Mucosa of gallbladder (tissue), 1 donor: ENCODE results near the gene CTBP2. TPM values are rescaled to one million over a fixed set of nuclear protein-coding genes. Genes with fewer than 3 reads are reported as not detected.

Experiments
- DNase-seq: peaks from one replicate; pipeline ENCODE4 v3.0.0-alpha.2; 2020; ENCODE audit warnings: low spot score
- total RNA-seq: library from RNA; stranded (reverse); gene quantifications from one replicate; pipeline ENCODE4 v1.2.1, GENCODE V29; 2021
- donor health status: DM: no; HTN: no; CAD: no.

The CTBP2 gene
- total RNA-seq, 1 donor from 2014 or later = 99.5 TPM

DNA sequence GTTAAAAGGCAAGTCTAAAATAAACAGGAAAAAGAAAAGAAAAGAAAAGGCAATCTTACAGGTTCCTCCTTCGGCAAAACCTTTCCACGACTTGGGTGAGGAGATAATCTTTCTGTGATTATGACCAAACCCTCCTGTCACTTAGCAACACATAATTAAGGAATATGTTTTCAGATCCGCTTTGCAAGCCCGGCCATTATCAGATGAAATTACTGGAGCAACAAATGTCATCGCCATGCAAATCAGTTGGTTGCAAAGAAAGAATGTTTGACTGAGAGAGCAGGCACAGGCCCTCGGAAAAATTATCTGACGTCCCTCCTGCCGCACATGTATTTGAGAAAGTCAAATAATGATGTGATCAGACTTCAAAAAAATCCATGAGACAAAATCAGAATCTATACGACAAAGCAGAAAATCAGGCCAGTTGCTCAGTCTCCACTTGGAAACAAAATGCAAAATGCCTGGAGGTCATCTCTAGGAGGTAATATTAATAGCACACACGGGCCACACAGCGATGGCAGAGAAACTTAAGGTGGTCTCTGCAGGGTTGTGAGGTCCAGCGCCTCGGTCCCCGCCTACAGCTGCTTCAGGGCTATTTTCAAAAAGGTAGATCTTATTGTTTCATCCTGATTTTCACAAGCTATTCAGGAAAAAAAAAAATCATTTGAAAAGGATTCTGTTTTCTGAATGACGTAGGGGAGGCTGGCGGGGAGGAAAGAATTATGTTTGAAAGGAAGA is 135.7 kb downstream of the CTBP2 start:
- DNase-seq = no peak

DNA sequence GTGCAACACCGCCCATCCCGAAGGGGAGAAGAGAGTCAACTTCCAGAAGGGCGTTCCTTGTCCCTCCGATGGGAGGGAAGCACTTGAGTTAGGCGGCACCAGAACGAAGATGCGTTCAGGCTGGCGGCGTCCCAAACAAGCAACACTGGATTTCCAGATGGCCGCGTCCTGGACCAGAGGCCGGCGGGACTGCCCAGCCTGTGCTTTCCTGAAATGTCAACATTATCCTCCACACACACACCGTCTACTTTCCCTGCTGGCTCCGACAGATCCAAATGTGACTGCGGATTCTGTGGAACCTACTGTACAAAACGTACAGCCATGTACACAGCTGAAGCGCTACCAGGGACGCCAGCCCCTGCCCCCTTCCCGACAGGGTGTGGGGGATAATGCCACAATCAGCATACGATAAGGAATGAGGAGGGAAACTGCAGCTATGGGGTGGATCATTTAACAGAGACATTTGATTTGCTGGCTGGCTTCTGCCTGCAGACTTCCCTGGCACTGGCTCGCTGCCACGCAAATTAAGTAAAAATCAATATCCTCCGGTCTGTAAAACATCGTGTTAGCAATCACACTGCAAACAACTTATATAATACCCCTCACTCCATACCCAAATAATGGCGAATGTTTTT is 136.4 kb downstream of the CTBP2 start:
- peak; percentile 64 for DNase-seq

DNA sequence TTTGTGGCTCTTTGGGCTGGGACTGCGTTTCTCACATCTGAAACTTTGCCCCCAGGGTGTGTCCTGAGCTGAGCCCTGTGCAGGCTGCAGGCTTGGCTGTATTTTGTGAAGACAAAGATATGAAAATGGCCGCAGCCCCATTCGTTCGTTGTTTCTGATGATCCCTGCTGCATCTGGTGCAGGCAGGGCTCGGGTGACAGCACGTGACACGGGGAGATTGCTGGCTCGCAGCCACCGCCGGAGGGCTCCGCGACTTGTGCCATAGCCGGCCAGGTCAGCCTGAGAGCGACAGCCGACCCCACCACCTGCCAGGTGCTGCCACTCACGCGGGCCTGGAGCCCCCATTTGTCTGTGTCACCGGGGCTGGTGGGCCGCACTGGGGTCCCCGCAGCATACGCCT is 137.1 kb downstream of the CTBP2 start:
- DNase-seq = no peak

DNA sequence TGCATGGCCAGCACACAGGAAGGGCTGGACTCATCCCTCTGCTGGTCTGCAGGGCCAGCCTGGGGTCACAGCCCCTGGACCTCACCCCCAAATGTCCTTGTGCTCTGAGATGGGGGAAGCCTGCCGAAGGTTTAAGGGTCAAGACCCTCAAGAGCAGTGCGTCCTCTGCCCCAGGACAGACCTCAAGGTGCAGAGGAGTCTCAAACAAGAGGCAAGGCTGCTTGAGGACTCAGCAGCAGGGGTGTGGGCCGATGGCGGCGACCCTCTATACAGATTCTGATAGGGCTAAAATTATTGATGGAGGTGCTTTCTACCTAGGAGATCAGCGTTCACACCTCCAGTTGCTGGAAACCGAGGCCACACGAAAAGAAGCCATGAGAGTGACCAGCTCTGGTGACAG is 137.7 kb downstream of the CTBP2 start:
- no peak for DNase-seq

DNA sequence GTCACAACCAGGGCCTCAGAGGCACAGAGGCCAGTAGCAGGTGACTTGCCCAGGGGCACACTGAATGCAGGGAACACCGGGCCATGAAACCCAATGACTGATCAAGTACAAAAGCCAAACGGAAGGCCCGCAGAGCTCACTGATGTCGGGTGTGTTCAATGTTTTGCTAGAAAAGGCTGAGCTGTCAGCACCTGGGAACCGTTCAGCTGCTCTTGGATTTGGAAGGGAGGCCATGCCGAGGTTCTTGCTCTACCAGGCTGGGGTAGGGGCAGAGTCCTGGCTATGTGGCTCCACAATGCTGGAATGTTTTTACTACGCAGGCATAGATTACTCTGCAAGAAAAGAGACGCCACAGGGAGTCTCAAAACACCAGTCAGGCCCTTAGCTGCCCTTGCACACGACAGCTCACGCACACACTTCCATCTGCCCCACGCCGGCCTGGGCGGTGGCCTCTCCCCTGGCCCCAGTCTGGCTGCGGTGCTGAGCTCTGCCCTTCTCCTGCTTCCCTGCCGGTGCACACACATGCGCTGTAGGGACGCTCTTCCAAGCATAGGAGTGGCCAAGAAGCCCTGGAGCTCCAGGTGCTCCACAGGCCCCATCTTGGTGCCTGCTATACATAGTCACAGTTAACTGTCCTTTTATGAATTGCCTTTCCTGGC is 138.5 kb downstream of the CTBP2 start:
- DNase-seq = no peak

DNA sequence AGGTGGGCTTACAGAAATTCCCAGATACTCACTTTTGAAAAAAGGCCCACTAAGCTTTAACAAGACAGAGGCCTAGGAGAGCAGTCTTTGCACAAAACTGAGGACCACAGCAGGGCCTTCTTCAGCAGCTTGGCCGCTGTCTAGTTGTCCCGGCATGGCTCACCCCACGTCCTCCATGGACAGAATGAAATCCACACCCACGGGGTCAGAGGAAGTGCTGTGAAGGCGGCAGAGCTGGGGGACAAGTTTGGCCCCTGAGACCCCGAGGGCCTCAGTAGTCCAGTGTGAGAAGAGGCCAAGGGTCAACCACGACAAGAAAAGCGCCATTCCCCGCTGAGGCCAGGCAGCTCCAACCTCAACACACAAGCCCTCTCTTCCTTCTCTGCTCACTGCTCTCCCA is 139.5 kb downstream of the CTBP2 start:
- DNase-seq = no peak

DNA sequence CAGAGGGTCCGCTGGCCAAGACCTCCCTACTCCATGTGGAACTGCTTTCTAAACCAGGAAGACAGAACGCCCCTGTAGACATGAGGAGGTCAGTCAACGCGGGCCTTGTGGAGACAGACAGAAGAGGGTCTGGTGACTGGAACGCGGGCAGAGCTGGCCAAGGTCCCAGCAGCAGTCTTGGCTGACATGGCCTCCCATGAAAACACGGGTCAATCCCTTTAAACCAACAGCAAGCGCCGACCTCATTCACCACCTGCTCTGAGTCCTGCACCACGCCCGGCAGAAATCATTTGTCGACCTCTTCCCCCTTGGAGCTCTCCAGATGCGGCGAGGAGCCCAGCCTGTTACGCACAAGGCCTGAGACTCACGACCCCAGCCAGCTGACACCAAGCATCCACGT is 140.0 kb downstream of the CTBP2 start:
- DNase-seq = no peak

DNA sequence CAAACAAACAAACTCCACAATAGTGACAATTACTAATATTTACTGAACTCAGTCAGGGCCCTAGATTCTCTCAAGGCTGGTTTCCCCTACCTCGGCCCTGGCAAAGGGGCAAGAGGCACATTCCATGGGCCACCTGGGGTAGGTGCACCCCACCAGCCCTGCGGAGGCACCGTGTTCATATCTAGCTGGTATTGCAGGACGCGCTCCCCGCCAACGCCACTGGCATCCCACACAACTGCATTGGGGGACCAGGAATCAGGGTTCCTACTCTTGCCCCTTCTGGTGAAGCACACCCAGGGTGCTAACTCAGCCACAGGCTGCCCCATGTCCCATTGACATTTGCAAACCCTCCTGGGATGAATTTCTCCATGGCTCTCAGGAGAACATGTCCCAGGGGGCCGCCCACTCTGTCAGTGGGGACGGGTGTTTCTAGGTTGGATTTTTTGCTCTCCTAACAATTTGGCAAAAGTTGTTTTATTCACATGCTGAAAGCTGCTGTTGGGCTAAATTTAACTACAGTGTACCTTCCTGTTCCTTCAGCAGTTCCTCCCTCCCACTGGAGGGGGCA is 141.7 kb downstream of the CTBP2 start:
- no peak for DNase-seq

DNA sequence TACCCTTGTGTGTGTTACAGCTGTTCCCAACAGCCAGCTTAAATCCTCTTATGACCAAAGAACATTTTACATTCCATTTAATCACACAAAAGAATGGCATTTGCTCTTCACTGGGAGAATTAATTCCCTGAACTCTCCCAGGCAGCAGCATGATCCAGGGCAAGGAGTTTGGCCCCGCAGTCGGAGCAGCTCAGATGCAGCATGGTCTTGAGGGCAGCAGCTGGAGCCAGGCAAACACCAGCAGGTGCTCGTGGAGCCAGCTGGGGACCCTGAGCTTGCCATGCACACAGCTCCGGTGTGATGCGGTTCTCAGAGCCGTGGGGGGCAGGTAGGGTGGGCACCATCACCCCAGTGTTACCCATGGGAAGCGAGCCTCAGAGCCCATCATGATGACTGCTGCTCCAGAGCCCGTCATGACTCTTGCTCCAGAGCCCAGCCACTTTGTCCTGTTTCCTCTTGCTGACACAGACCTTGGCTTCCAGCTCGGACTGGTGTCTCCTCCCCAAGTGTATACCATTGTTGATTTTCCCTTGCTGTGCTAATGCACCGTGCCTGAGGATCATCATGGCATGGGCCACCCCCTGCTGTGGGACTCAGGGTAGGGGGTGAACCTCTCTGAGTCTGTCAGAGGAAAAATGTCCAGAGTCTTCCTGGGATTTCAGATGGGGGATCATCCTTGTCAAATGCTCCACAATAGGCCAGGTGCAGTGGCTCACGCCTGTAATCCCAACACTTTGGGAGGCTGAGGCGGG is 142.6 kb downstream of the CTBP2 start:
- DNase-seq = no peak

DNA sequence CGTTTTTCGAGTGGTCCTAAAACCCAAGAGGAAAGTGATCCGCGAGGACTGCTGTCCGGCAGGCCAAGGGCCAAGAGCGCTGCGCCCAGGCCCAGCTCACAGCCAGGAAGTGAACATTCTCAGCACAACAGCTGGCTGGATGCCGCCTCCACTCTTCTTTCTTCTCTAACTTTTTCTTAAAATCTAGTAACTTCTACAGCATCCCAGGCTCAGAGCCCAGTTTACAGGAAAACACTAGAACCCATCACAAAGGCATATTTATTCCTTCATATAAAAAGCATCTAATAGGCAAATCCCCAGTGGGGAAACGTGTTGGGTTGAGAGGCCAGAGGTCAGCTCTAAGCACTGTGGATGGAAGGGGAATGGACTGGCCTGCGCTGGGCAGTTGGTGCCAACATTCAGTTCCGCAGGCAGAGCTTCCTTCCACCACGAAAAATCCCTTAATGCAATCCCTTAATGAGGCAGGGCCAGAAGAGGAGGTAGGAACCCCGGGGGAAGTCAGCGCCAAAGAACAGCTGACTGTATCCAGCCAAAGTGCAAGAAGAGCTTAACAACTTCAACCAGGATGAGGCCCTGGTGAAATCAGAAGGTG is 143.7 kb downstream of the CTBP2 start:
- peak; percentile 44 for DNase-seq

DNA sequence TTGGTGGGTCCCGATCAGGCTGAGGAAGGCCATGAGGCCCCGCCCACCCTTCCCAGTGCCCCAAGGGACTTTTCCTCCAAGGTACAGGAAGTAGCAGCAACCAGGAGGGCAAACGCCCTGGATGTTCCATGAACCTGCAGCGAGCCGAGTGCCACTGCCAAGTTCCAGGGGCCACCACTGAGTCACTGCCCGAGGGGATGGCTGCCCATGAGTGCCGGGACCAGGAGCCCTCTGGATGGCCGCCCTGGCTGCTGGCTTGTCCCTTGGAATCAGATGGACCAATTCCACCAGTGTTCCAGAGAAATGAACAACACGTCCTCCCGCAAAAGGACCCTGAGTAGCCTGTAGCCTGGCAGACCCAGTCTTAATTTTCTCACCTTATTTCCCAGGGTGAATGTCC is 144.2 kb downstream of the CTBP2 start:
- no peak for DNase-seq

DNA sequence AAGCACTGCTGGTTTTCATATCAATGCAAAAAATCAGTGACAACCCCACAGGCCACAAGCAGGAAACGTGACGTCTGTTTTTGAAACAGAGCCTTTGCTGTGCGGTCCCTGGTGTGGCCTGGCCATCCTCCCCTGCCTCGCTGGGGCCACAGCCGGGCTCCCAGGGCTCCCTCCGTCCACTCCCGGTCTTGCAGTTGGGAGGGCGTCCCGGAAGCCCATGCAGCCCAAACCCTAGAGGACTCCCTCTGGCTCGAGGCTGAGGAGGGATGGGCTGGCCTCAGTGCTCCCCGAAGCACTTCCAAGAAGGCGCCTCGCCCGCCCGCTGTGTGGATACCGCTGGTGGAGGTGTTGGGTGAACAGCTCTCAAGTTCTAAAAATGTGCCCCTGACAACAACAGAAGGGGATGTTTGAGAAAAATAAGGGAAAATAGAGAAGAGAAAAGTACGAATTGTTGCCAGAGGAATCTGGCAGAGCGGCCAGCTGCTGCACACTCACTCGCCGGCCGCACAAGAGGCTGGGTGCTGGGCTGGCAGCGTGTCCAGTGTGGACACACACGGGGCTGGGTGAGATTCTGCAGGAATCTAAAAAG is 144.9 kb downstream of the CTBP2 start:
- DNase-seq = peak; percentile 29

DNA sequence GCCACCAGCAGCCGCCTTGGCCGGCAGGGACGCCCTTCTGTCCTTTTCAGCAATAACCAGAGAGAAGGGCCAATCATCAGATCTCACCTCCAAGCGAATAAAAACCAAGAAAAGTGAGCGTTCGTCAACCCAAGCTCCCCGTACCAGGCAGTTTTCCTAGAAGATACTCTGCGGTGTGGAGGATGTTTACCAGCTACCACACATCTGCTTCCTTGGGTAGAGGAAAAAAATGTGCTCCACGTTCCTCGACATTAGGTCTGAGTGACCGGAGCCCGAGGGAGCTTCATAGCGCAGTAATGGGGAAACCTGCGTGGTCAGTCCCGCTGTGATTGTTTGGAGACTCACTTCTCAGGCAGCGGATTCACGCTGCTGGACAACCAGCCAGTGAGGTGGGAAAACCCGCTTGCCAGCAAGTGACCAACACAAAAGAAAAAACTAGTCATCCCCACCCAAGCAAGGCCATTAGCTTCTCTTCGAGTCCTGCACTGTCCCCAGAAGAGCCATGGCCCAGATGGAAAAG is 145.5 kb downstream of the CTBP2 start:
- no peak for DNase-seq

DNA sequence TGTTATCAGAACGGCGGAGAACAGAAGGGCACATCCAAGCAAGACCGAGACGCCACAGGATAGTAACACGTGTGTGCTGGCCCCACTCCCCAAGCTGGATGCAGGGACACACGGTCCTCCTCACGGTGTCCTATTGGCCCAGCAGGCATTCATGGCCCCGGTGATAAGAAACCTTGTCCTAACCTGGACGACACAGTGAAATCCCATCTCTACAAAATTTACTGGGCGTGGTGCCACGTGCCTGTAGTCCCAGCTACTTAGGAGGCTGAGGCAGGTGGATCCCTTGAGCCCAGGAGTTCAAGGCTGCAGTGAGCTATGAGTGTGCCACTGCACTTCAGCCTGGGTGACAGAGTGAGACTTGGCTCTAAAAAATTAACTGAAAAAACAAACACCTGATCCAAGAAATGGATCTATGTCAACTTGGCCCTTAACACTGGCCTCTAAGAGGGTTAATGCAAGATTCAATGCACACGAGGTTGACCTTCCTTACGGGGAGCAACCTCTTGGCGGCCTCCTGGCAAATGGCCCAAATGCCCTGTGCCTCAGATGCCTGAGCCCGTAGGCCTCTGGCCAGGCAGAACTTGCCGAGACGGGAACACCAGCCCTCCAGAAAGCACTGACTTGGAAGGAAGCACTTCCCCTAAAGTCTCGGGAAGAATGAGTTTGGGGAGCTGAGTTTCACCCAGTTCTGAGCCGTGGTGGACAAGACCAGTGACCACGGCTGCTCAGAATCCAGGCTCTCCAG is 146.1 kb downstream of the CTBP2 start:
- DNase-seq = no peak

DNA sequence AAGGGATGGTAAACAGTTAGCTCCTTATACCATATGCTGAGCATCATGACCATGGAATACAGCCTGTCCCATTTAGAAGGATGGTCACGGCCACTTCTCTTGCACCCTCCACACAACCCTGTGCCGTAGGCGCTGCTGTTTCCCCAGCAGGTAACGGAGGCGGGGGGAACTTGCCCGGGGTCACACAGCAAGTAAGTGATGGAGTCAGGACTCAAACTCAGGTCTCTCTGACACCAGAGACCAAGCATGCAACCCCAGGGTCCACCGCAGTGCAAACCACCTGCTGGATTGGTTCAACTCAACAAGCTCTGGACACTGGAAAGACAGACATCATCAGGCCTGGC is 146.9 kb downstream of the CTBP2 start:
- no peak for DNase-seq

DNA sequence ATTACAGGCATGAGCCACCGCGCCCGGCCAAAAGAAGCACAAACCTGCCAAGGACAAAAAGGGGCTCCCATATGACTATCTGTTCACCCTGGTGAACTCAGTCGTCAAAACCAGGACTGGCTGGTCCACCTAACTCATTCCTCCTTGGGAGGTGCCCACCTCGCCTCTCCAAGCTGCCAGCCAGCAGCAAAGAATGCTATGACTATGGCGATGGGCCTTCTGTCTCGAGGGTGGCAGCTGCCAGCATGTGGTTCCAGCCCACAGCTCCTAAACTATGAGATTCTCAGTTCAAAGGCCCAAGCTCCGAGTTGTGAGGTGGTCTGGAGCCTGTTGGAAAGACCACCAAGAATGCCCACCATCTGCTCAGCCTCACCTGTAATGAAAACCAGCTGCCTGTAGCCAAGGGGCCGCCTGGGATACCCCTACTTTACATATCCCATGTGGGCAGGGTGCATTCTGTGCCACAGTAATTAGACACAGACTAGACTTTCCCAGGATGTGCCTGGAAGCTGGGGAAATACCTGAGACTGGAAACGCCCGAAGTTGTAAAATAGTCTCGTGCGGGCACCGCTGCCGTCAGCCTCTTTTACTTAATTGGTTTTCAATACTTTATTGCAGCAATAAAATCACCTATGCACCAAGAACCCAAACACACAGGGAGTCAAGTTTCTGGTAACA is 147.4 kb downstream of the CTBP2 start:
- no peak for DNase-seq

DNA sequence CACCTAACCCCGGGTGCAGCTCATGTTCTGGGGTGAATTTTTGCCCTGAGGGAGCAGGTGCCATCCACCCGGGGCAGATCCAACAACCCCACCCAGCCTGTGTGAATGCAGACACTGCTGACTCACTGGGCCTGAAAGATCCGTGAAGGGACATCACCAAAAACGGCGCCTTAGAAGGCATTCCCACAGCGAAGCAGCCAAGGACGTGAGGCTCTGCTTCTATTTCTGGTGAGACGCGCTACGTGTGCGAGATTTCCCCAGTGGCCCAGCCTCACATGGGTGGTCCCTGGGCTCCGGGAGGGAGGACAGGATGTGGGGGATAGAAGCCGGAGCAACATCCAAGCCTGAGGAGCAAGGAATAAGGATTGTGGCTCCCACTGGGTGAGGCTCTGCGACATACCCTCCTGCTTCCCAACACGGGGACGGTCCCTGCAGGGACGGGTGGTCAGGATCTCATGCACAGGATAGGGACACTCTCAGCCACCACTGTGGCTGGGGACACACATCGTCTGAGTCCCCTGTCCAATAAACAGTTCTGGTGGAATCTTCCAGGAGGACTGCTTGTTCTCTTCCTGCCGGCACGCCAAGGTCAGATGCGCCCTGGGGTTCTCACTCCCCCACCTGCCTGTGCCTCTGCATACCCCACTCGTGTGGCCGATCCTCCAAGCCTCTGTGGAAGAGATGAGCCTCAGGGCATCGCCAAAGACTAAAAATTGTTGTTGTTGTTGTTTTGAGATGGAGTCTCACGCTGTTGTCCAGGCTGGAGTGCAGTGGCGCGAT is 148.2 kb downstream of the CTBP2 start:
- DNase-seq = no peak

DNA sequence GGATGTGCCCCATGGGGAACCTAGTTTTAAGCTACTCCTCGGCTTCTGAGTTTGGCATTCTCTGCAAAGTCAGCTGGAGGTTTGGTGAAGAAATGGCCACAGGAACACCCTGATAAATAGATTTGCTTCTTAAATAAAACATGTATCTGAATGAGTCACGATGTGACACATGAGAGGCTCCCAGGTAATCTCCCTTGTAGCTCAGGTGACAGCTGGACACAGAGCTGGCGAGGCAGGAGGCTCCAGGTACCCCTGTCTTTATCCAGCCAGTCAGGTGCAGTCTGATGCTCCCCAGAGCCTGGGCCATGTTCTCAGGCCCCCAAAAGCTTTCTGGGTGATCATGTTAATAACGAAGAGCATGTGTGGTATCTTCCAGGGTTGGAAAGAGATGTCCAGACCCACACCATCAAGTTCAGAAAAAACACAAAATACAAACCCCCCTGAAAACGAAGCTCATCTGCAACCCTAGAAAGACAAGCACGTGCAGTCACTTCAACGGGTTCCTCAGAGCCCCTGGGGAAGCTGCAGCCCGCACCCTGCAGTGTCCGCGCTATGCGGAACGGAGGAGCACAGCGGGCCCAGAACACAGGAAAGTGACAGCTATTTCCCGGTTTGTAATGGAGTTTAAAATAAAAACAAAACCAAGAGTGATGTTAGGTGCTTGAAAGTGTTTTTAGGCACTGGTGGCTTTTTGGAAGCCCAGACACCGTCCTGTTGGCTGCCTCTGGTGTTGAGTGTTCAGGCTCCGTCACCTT is 149.0 kb downstream of the CTBP2 start:
- no peak for DNase-seq
